ENCODE measurements around the gene TTC24.
"Not testable (repeated sequence)": the region's sequence is repeated elsewhere in the genome, so short reads cannot be mapped to it uniquely, and the experiment has no call there.

TTC24 gene

DNA sequence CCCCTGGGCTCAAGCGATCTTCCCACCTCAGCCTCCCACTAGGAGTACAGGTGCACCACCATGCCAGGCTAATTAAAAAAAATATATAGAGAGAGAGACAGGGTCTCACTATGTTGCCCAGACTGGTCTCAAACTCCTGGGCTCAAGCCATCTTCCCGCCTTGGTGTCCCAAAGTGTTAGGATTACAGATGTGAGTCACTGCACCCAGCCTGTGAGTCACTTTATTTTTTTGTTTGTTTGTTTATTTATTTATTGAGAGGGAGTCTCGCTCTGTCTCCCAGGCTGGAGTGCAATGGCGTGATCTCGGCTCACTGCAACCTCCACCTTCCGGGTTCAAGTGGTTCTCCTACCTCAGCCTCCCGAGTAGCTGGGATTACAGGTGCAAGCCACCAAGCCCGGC is 8.4 kb downstream of the TTC24 start:
- DNase-seq (ENCODE audit: low read depth) = peak; percentile 22

DNA sequence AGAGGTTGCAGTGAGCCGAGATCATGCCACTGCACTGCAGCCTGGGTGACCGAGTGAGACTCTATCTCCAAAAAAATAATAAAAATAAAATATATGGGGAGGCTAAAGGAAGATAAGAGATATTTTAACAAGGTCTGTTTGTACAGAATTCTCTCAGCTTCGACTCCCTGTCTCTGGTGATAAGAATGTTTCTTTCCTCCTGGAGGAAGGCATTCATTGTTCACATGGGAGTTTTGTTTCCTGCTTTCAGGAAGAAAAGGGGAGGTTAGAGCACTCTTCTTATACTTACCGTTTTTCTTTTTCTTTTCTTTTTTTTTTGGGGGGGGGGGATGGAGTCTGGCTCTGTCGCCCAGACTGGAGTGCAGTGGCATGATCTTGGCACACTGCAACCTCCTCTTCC is 10.0 kb downstream of the TTC24 start:
- no peak for DNase-seq (ENCODE audit: low read depth)

DNA sequence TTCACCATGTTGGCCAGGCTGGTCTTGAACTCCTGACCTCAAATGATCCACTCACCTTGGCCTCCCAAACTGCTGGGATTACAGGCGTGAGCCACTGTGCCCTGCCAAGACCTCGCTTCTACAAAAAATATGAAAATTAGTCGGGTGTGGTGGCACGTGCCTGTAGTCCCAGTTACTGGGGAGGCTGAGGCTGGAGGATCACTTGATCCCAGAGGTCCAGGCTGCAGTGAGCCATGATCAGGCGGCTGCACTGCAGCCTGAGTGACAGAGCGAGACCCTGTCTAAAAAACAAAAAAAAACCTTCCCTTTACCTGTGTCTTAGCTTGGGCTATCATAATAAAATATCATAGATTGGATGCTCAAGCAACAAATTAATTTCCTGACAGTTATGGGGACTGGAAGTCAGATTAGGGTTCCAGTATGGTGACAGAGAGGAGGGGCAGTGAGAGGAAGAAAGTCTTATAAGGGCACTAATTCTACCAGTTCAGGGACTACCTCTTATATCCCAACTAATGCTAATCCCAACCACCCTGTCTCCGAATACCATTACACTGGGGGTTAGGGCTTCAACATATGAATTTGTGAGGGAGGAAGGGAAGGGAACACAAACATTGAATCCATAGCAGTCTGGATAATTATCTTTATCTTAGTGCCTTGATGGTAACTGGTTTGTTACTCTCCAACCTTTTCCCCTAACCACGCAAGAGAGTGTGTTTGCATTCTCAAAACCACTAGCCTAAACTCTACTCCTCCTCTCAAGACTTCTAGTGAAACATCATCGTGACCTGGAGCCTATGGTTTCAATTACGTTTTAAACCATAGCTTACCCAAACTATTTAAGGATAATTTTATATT is 11.0 kb downstream of the TTC24 start:
- DNase-seq (ENCODE audit: low read depth) = no peak

DNA sequence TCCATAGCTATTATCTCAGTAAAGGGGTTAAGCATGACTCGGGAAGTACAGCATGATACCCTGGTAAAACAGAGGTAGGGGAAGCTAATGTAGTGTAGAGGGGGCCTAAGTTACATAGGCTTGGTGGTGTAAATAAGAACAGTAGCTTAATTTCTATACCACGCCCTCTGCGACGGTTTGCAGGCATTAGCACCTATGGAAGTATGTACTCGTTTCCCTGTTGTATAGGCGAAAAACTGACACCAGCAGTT is 11.6 kb downstream of the TTC24 start:
- no peak for DNase-seq (ENCODE audit: low read depth)

DNA sequence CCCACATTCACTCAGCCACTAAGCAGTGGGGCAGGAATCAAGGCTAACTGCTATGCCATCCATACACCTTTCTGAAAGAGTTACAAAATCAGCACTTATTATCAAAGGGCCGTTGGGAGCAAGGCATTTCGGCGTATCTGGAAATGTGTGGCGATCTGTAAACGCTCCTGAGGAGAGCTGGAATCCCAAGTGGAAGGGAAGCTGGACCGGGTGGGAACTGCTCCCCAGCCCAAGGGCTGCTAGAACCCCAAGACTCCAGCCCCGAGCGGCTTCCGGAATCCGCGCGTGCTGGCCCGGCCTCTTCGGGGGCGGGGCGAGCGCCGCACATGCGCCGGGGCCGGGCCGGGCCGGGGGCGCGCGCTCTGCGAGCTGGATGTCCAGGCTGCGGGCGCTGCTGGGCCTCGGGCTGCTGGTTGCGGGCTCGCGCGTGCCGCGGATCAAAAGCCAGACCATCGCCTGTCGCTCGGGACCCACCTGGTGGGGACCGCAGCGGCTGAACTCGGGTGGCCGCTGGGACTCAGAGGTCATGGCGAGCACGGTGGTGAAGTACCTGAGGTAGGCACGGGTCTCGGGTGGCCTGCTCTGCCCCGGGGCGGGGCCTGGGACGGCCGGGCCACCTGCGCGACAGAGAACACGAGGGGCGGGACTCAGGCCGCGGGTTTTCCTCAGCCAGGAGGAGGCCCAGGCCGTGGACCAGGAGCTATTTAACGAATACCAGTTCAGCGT is 12.1 kb downstream of the TTC24 start, which contains the start of gene NAXE:
NAXE (plus strand) TSS at position 345 of the 726 bp plus-strand sequence; CDS start at position 374, 29 bp downstream.
- peak; percentile 80 for DNase-seq (ENCODE audit: low read depth)

DNA sequence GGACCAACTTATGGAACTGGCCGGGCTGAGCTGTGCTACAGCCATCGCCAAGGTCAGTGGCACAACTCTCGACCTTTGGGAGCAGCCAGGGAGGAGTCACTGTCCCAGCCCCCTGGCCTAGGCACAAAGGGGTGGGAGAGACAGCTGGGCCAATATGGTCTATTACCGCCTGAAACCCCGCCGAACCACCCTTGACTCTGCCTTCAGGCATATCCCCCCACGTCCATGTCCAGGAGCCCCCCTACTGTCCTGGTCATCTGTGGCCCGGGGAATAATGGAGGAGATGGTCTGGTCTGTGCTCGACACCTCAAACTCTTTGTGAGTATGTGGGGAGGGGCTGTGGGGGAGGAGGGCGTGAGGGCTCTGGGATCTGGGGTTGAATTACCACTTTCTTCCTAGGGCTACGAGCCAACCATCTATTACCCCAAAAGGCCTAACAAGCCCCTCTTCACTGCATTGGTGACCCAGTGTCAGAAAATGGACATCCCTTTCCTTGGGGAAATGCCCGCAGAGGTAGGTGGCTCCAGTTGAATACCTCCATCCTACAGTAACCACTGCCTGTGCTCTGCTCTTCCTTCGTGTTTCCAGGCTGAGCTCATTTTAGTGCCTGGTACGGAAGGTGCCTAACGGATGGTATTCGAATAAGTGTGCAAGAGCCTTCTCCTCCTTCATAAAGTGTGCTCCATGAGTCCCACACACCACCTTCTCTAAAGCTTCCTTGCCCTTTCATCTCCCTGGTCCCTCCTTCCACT is 12.8 kb downstream of the TTC24 start:
- peak; percentile 18 for DNase-seq (ENCODE audit: low read depth)

DNA sequence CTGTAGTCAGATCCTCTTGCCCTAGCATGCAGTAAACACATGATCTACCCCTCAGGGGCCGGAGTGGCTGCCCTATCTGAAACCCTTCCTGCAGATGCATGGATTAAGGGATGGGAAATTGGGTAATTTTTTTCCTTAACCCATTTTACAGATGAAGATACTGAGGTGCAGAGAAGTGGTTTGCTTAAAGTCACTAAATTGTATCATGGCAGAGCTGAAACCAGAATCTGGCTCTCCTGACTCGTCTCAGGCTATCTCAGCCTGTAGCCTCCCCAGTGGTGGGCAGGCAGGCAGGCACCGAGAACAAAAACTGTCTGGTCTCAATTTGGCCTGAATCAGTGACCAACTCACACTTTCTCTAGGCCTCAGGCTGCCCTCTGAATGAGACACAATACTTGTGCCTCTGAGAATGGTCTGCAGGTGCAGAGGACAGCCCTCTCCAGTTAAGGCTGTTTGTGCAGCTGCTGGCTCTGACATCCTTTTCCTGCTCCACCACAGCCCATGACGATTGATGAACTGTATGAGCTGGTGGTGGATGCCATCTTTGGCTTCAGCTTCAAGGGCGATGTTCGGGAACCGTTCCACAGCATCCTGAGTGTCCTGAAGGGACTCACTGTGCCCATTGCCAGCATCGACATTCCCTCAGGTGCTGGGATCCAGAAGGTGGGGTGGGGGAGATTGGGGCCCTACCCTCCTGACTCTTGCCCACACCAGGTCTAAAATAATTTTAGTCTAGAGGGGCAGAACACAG is 13.6 kb downstream of the TTC24 start:
- peak; percentile 13 for DNase-seq (ENCODE audit: low read depth)

DNA sequence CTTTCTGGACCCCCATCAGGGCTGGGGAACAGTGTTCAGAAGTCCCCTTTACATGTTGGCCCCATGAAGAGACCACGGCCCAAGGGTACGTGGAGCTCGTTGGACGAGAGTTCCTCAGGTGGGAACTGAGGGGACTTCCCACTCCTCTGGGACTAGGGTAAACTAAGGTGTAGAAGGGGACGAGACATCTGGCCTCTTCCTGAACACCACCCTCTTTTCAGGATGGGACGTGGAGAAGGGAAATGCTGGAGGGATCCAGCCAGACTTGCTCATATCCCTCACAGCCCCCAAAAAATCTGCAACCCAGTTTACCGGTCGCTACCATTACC is 14.1 kb downstream of the TTC24 start:
- no peak for DNase-seq (ENCODE audit: low read depth)

DNA sequence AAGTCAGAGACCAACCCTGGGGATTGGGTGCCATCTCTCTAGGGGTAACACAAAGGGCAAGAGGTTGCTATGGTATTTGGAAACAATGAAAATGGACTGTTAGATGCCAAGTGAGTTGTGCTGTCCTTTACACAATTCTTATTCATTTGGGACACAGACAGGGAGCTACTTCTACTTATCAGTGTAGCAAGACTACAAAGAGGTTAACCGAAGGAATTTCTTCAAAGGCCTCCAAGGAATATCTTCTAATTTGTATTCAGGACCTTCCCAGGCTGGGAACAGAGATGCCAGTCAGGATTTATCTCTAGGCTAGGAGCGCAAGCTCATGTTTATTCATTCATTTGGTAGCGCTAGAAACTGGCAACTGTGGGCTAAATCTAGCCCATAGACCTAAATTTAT is 14.7 kb downstream of the TTC24 start:
- no peak for DNase-seq (ENCODE audit: low read depth)

DNA sequence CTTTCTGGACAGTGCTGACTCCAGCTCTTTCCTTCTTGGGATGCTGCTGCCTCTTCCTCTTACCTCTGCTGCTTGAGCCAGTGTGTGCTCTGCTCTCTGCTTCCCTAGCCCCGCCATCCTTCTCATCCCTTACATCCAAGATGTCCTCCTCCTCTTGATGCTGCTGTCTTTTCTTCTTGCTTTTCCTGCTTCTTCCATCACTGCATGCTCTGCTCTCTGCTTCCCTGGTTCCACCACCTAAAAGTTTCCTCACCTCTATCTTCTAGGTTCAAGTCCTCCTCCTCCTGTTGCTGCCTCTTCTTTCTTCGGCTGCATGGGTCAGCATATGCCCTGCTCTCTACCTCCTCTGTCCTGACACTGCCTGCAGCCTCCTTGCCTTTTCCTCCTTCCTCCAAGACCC is 15.5 kb downstream of the TTC24 start:
- DNase-seq (ENCODE audit: low read depth) = no peak

DNA sequence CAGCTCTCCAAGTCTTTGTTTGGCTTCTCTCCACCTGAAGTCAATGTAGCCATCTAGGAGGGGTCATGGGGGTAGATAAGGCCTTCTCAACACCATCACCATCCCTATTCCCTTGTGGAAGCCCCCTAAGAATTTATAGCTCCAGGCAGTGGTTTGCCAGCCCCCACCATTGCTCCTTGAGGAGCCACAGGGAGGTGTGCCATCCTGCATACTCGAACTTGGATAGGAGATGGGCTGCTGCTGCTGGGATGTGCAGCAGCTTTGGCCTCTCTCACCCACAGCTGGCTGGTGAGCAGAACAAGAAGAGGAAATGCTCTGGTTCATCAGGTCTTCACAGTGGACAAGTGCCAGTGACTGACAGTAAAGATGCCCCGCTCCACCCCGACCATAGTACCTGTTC is 16.9 kb downstream of the TTC24 start:
- no peak for DNase-seq (ENCODE audit: low read depth)

DNA sequence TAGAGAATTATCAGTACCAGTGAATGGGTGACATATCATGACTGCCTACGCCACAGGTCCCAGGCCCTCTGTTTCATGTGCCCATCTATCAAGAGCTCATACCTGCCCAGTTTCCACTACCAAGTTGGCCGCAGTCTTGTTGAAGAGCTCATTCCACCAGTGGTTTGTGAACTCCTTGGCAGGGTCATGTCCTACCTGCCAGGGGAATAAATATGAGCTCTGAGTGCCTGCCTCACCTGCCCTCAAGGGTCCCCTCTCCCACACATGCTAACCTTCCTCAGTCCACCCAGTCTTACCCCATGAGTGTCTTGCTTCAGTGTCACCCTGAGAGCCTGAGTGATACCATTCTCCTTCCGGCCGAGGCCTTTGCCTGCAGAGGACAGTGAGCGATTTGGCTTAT is 18.6 kb downstream of the TTC24 start:
- DNase-seq (ENCODE audit: low read depth) = no peak

DNA sequence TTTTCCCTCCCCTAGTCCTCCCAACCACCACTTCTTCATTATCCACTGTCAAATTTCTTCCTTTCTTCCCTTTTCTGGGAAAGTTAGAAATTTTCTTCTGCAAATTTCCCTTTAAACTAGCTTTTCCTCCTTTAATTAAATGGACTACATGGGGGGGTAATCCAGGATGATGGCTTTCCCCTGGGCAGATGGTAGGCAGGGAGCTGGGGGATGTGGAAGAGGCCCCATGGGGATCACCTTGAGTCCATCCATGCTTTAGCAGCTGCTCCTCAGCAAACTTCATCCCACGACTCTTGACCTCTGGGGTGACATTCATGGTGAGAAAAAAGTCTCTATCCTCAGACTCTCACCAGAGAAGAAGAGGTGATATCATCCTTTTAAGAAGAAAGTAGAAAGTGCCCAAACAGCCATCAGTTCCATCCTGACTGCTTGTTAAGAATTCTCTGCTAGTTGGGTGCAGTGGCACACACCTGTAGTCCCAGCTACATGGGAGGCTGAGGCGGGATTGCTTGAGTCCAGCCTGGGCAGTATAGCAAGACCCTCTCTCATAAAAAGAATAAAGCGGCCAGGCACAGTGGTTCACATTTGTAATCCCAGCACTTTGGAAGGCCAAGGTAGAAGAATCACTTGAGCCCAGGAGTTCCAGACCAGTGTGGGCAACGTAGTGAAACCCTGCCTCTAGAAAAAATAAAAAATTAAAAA is 19.4 kb downstream of the TTC24 start:
- DNase-seq (ENCODE audit: low read depth) = no peak

DNA sequence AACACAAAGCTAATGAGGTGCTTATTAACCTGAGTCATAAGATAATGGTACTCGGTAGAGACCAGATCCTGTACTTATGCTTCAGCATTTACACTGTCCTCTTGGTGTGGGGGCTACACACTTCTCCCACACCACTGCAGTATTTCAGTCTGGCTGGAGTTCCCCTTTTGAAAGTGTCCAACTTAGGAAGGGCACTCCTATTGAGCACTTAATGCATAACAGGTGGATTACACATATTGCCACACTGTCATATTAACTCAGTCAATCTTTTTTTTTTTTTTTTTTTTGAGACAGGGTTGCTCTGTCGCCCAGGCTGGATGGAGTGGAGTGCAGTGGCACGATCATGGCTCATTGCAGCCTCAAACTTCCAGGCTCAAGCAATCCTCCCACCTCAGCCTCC is 20.3 kb downstream of the TTC24 start:
- peak; percentile 56 for DNase-seq (ENCODE audit: low read depth)

DNA sequence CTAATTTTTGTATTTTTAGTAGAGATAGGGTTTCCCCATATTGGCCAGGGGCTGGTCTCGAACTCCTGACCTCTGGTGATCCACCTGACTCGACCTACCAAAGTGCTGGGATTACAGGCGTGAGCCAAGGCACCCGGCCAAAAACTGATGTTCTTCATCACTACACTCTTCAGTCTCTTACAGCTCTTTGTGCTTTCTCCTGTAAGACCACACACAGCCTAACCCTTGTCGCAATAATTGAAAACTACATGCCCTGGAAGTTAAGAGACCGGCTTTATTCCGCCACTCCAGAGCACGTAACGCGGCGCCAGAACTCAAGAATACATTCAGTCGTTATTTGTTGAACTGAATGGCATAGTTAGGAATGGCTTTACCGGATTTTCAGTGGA is 21.2 kb downstream of the TTC24 start:
- DNase-seq (ENCODE audit: low read depth) = peak; percentile 38

DNA sequence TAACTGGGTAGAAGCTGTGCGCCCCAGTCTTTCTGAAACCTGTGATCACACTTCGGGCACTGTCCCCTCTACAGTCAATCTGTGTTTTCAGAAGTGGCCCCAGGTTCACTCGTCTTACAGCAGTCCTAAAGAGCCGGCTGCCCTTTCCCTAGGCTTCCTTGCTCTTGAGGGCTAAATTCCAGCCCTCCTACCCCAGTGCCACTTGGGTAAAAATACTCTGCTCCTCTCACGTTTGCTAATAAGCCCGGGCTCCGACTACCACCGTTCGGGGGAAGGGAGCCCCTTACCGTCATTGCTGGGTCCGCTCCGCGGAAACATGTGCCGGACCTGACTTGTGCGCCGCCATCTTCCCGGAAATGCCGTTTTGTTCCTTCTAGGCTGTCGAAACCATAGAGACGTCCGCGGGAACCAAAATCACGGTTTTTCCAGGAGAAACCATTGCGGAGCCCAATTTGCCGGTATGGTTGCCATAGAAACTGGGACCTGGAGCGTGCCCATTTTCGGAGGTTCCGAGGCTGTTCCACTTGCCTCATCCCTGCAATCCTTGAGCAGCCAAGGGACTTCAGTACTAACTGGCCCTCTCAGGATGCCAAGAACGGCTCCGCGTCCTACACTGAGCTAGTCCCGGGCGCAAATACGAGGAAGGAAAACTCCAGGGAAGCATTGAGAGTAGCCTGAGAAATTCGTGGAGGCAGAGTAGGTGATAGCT is 21.8 kb downstream of the TTC24 start, which contains the start of gene GPATCH4:
GPATCH4 (minus strand) TSS at position 358 of the 709 bp plus-strand sequence.
- peak; percentile 95 for DNase-seq (ENCODE audit: low read depth)

DNA sequence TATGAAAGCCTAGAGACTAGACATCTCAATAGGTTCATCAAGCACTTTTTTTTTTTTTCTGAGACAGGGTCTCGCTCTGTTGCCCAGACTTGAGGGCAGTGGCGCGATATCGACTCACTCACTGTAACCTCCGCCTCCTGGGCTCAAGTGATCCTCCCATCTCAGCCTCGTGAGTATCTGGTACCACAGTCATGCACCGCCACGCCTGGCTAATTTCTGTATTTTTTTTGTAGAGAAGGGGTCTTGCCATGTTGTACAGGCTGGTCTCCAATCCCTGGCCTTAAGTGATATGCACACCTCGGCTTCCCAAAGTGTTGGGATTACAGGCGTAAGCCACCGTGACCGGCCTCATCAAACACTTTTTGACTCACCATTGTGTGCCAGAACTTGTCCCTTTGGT is 22.4 kb downstream of the TTC24 start:
- DNase-seq (ENCODE audit: low read depth) = no peak

DNA sequence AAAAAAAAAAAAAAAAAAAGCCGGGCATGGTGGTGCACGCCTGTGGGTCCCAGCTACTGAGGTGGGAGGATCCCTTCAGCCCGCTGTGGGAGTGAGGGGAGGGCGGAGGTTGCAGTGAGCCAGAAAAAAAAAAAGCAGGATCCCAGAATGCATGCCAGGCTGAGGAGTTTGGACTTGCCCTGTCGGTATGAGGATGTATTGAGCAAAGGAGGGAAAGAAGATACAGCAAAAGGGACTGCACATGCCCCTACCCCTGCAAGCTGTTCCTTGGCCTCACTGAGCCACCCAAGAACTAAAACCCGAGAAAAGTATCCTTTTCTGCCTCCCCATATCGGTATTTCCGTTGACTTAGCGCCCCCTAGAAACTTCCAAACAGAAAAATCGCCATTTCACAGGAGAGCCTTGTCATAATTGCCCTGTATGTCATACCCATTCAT is 23.1 kb downstream of the TTC24 start:
- DNase-seq (ENCODE audit: low read depth) = peak; percentile 48

DNA sequence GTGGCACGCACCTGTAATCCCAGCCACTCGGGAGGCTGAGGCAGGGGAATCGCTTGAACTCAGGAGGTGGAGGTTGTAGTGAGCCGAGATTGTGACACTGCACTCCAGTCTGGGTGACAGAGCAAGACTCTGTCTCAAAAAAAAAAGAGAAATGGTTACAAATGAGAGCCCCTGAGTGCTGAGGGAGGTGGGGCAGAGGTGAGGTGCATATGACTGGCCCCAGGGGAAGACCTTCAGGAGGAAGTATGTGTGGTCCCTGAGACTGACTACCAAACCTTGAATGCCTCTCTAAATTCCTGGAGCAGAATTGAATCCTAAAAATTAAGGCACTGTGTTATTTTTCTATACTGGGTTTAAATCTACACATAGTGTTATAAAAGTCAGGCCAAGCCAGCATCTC is 27.8 kb downstream of the TTC24 start:
- DNase-seq (ENCODE audit: low read depth) = not testable (repeated sequence)

DNA sequence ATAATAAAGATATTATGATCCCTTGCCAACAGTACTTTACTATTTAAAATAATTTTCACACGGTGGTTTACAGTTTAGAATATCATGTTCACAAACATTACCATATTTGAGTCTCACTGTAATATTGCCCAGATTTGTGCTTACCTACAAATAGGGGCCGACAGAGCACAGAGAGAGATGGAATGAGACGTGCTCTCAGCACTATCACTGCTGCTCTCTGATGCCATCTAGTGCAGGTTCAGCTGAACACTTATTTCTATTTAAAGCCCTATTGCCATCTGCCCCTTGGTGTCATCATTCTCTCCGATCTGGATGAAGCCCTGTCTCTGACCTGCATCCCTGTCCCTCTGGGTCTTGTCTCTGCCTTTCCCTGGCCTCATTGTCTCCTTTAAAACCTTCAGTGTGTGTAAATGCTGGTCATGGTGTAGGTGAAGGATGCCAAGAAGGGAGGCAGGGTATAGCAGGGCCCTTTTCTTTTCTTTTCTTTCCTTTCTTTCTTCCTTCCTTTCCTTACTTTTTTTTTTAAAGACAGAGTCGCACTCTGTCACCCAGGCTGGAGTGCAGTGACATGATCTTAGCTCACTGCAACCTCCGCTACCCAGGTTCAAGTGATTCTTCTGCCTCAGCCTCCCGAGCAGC is 28.6 kb downstream of the TTC24 start:
- DNase-seq (ENCODE audit: low read depth) = peak; percentile 82
